Measurements from ENCODE around the gene PRR5L. TPM values are rescaled to one million over a fixed set of nuclear protein-coding genes. Genes with fewer than 3 reads are reported as not detected.

The PRR5L gene
- total and polyA plus RNA-seq, 9 of the 15 experiments (the other 6 are each of a cell fraction or from before 2014, with no cell fraction given) = 0.11 to 0.60 (median 0.36) TPM; not detected in 2

GRCh38 chr11:36409152-36409816 lies 113.2 kb downstream of the PRR5L start (continued):
- TF ChIP-seq PATZ1 (CRISPR knock-in tag; IDR thresholded peaks at IDR 0.05; ENCODE audit: borderline replicate concordance) = no peak
- peak; percentile 52; the same call in 1 of the 2 replicates for TF ChIP-seq L3MBTL2 (IDR thresholded peaks at IDR 0.05)
- 0 out of 2 replicates have a peak, but pooled peaks have one; percentile 26 for TF ChIP-seq HNRNPL (IDR thresholded peaks at IDR 0.05; ENCODE audit: low read depth, low read length)
- TF ChIP-seq, protein P1, sequence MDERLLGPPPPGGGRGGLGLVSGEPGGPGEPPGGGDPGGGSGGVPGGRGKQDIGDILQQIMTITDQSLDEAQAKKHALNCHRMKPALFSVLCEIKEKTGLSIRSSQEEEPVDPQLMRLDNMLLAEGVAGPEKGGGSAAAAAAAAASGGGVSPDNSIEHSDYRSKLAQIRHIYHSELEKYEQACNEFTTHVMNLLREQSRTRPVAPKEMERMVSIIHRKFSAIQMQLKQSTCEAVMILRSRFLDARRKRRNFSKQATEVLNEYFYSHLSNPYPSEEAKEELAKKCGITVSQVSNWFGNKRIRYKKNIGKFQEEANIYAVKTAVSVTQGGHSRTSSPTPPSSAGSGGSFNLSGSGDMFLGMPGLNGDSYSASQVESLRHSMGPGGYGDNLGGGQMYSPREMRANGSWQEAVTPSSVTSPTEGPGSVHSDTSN (CRISPR knock-in tag; IDR thresholded peaks at IDR 0.05; ENCODE audit: low read depth) = no peak
- TF ChIP-seq, protein P1 (tag; conservative IDR thresholded peaks at IDR 0.05; ENCODE audit: low read depth) = peak; percentile 44; the same call in 1 of the 2 replicates
- TF ChIP-seq TCF7 (IDR thresholded peaks at IDR 0.05; ENCODE audit: borderline replicate concordance) = peak; percentile 73; the same call in 1 of the 2 replicates
- no peak for TF ChIP-seq TFAM (CRISPR knock-in tag; conservative IDR thresholded peaks at IDR 0.05)
- no peak for TF ChIP-seq ZNF785 (CRISPR knock-in tag; IDR thresholded peaks at IDR 0.05)
- no peak for TF ChIP-seq ZNF764 (CRISPR knock-in tag; IDR thresholded peaks at IDR 0.05; ENCODE audit: low read depth)
- 0 out of 2 replicates have a peak, but pooled peaks have one; percentile 45 for TF ChIP-seq CTBP1 (IDR thresholded peaks at IDR 0.05; ENCODE audit: borderline replicate concordance)
- TF ChIP-seq CHD4 (IDR thresholded peaks at IDR 0.05; ENCODE audit: insufficient read depth, insufficient replicate concordance, low read depth, low read length, poor library complexity, severe bottlenecking) = no peak
- TF ChIP-seq ELF1 (tag; IDR thresholded peaks at IDR 0.05) = peak; percentile 63
- TF ChIP-seq SMARCA4 (IDR thresholded peaks at IDR 0.05) = peak; percentile 44; the same call in 1 of the 2 replicates
- TF ChIP-seq DIDO1 (tag; IDR thresholded peaks at IDR 0.05; ENCODE audit: low read depth) = peak; percentile 24; the same call in 1 of the 2 replicates
- TF ChIP-seq GTF2E2 (tag; IDR thresholded peaks at IDR 0.05) = 0 out of 2 replicates have a peak, but pooled peaks have one; percentile 9
- TF ChIP-seq CXXC5 (CRISPR knock-in tag; IDR thresholded peaks at IDR 0.05) = 0 out of 2 replicates have a peak, but pooled peaks have one; percentile 17
- no peak for TF ChIP-seq ATF6 (CRISPR knock-in tag; IDR thresholded peaks at IDR 0.05)
- TF ChIP-seq ARID1B (IDR thresholded peaks at IDR 0.05) = peak; percentile 47
- peak; percentile 84 for TF ChIP-seq GABPA (tag; conservative IDR thresholded peaks at IDR 0.05; ENCODE audit: low read depth)
- no peak for TF ChIP-seq HINFP (tag; conservative IDR thresholded peaks at IDR 0.05; ENCODE audit: low read depth)

Measured in K562 (cell line).